SU-DHL-6 (cell line): Measurements from ENCODE around the gene LRP1-AS.

Experiments used
- EZH2phosphoT487 ChIP-seq: fragments of 200-600 bp; sonication (generic), shearing (Covaris generic); conservative IDR thresholded peaks from 2 replicates; pipeline ENCODE4 v1.6.1; 2018; ENCODE audit warnings: mild to moderate bottlenecking, antibody characterized with exemption, low read length, moderate library complexity, mixed read lengths
- TF ChIP-seq, protein P1 (sequence below): fragments of 200-600 bp; sonication (generic); IDR thresholded peaks from one replicate; pipeline ENCODE4 v1.5.1; 2017; ENCODE audit warnings: antibody characterized with exemption, mild to moderate bottlenecking, low read length, moderate library complexity; ENCODE audit not compliant: insufficient read depth, poor library complexity, severe bottlenecking

- TF ChIP-seq, protein P1, sequence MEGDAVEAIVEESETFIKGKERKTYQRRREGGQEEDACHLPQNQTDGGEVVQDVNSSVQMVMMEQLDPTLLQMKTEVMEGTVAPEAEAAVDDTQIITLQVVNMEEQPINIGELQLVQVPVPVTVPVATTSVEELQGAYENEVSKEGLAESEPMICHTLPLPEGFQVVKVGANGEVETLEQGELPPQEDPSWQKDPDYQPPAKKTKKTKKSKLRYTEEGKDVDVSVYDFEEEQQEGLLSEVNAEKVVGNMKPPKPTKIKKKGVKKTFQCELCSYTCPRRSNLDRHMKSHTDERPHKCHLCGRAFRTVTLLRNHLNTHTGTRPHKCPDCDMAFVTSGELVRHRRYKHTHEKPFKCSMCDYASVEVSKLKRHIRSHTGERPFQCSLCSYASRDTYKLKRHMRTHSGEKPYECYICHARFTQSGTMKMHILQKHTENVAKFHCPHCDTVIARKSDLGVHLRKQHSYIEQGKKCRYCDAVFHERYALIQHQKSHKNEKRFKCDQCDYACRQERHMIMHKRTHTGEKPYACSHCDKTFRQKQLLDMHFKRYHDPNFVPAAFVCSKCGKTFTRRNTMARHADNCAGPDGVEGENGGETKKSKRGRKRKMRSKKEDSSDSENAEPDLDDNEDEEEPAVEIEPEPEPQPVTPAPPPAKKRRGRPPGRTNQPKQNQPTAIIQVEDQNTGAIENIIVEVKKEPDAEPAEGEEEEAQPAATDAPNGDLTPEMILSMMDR: no peak
- TF ChIP-seq EZH2phosphoT487: no peak
Measured at GRCh38 chr12:57177354-57177753, 29.9 kb upstream of the LRP1-AS start.
